ENCODE results near the gene LGALS4. TPM values are rescaled to one million over a fixed set of nuclear protein-coding genes. Genes with fewer than 3 reads are reported as not detected.
"Not testable (repeated sequence)": the region's sequence is repeated elsewhere in the genome, so short reads cannot be mapped to it uniquely, and the experiment has no call there.

LGALS4 gene
- total RNA-seq, 1 donor from 2014 or later = 4.2 TPM

DNA sequence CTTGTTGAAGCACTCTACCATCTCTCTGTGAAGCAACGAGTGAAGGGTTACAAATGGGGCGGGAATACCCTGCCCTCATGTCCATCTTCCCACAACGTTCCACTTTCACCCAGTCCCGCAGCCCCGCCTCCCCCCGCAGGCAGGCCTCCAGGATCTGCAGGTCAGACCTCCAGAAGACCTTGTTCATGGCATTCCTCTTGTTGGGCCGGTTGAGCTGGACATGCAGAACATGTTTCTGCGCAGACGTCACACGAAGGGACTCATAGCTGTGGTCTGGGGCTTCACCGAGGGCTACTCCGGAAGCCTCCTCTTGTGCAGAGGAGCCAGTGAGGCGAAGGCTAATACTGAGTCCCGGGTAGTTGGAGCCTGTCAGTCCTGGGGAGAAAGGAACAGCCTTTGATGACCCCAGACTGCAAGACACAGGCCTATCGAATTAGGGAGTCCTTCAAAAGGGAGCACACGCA, 18.4 kb upstream of the LGALS4 start:
- no peaks in the 10 kb centered on the region for H3K27me3 ChIP-seq (ENCODE audit: low read depth)
- H3K4me3 ChIP-seq = peak overlapping the region; percentile 71
- TF ChIP-seq, protein P1, sequence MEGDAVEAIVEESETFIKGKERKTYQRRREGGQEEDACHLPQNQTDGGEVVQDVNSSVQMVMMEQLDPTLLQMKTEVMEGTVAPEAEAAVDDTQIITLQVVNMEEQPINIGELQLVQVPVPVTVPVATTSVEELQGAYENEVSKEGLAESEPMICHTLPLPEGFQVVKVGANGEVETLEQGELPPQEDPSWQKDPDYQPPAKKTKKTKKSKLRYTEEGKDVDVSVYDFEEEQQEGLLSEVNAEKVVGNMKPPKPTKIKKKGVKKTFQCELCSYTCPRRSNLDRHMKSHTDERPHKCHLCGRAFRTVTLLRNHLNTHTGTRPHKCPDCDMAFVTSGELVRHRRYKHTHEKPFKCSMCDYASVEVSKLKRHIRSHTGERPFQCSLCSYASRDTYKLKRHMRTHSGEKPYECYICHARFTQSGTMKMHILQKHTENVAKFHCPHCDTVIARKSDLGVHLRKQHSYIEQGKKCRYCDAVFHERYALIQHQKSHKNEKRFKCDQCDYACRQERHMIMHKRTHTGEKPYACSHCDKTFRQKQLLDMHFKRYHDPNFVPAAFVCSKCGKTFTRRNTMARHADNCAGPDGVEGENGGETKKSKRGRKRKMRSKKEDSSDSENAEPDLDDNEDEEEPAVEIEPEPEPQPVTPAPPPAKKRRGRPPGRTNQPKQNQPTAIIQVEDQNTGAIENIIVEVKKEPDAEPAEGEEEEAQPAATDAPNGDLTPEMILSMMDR (IDR thresholded peaks at IDR 0.05) = no peak
- ATAC-seq (peak; percentile 76 to 86), DNase-seq (peak; percentile 90)
- H3K9me3 ChIP-seq = no peaks in the 10 kb centered on the region
- intact Hi-C loops (cut with DNase I) = no loop called here
- peaks cover 38% of the 10 kb centered on the region for H3K4me1 ChIP-seq
- peak overlapping the region; percentile 92 for H3K27ac ChIP-seq
- peaks cover 53% of the 10 kb centered on the region for H3K36me3 ChIP-seq

DNA sequence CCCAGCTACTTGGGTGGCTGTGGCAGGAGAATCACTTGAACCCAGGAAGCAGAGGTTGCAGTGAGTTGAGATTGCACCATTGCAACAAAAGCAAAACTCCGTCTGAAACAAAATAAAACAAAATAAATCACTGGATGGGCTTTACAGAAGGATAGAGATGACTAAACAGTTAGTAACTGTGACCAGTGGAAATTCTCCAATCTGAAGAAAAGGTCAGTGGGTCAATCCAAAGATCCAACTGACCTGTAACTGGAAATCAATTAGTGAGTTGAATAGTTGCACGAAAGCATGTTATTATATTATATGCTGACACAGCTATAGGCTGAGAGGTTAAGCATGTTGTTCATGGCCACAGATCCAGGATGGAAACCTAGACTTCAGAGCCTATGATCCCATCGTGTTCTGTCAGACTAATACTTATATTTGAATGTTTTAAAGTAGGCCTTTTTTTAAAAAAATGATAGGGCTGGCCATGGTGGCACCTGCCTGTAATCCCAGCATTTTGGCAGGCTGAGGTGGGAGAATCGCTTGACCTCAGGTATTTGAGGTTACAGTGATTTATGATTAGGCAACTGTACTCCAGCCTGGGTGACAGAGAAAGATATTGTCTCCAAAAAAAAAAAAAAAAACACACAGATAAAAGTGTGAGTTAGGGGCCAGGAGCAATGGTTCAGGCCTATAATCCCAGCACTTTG, 17.4 kb upstream of the LGALS4 start:
- Histone ChIP-seq H3K9me3 (no peaks in the 10 kb centered on the region), H3K36me3 (peaks cover 53% of the 10 kb centered on the region), H3K4me3 (peak overlapping the region; percentile 71), H3K27ac (no peak overlapping the region), H3K4me1 (peaks cover 35% of the 10 kb centered on the region), H3K27me3 (ENCODE audit: low read depth) (no peaks in the 10 kb centered on the region)
- intact Hi-C loops (cut with DNase I) = no loop called here
- DNase-seq = no peak
- no peak for ATAC-seq
- TF ChIP-seq, protein P1 (IDR thresholded peaks at IDR 0.05) = no peak

GRCh38 chr19:38829203-38829602, 16.5 kb upstream of the LGALS4 start:
- Histone ChIP-seq H3K36me3 (peaks cover 62% of the 10 kb centered on the region), H3K4me1 (peaks cover 35% of the 10 kb centered on the region)
- ATAC-seq; DNase-seq; H3K9me3 ChIP-seq; H3K27ac ChIP-seq; H3K4me3 ChIP-seq; H3K27me3 ChIP-seq (ENCODE audit: low read depth); intact Hi-C loops (cut with DNase I): not testable (repeated sequence)

DNA sequence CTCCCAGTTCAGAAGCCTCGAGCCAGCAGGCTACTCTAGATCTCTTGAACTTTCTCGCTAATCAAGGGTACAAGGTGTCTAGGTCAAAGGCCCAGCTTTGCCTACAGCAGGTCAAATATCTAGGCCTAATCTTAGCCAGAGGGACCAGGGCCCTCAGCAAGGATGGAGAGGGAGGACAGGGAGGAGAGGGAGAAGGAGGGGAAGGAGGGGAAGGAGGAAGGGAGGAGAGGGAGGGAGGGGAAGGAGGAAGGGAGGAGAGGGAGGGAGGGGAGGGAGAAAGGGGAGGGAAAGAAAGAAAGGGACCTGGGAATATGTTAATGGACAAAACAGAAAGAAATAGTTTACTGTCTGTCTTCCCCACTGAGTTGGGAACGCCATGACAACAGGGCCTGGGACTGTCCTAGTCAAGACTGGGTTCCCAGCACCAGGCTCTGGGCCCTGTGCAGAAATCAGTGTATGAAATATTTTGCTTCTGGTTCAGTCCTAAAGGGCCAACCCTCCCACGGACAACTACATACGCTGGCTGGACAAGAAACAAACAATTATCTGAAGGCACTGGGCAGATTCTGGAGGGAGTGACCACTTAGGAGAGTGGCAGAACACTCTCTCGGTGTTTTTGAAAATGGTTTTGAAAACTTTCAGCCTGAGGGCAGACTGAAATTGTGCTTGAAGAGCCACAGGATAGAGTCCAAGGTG, 14.3 kb upstream of the LGALS4 start:
- intact Hi-C loops (cut with DNase I) = no loop called here
- Histone ChIP-seq H3K36me3 (peaks cover 81% of the 10 kb centered on the region), H3K4me1 (peaks cover 24% of the 10 kb centered on the region), H3K27ac (no peak overlapping the region), H3K4me3 (no peak overlapping the region), H3K27me3 (ENCODE audit: low read depth) (no peaks in the 10 kb centered on the region), H3K9me3 (no peaks in the 10 kb centered on the region)
- TF ChIP-seq, protein P1 (IDR thresholded peaks at IDR 0.05) = no peak
- ATAC-seq (no peak), DNase-seq (no peak)

DNA sequence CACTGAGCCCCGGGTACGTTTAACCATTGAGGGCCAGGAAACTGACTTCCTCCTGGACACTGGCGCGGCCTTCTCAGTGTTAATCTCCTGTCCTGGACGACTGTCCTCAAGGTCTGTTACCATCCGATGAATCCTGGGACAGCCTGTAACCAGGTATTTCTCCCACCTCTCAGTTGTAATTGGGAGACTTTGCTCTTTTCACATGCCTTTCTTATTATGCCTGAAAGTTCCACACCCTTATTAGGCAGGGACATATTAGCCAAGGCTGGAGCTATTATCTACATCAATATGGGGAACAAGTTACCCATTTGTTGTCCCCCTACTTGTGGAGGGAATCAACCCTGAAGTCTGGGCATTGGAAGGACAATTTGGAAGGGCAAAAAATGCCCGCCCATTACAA, 13.2 kb upstream of the LGALS4 start:
- H3K27me3 ChIP-seq (ENCODE audit: low read depth); ATAC-seq; H3K27ac ChIP-seq; DNase-seq; H3K9me3 ChIP-seq; H3K4me3 ChIP-seq; intact Hi-C loops (cut with DNase I): not testable (repeated sequence)
- Histone ChIP-seq H3K36me3 (peaks cover 86% of the 10 kb centered on the region), H3K4me1 (peaks cover 23% of the 10 kb centered on the region)

DNA sequence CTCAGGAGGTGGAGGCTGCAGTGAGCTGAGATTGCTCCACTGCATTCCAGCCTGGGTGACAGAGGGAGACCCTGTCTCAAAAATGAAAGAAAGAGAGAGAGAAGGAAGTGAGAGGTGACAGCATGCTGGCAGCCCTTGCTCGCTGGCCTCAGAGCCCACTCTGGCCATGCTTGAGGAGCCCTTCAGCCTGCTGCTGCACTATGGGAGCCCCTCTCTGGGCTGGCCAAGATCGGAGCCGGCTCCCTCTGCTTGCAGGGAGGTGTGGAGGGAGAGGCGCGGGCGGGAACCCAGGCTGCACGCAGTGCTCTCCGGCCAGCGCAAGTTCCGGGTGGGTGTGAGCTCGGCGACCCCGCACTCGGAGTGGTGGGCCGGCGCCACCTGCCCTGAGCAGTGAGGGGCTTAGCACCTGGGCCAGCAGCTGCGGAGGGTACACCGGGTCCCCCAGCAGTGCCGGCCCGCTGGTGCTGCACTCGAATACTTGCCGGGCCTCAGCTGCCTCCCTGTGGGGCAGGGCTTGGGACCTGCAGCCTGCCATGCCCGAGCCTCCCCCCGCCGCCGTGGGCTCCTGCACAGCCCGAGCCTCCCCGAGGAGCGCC, 8.6 kb upstream of the LGALS4 start:
- H3K36me3 ChIP-seq = peaks cover 84% of the 10 kb centered on the region
- H3K4me3 ChIP-seq; H3K9me3 ChIP-seq; ATAC-seq; intact Hi-C loops (cut with DNase I); H3K27me3 ChIP-seq (ENCODE audit: low read depth); H3K4me1 ChIP-seq; DNase-seq; H3K27ac ChIP-seq: not testable (repeated sequence)

Measured in lower lobe of right lung (tissue), 2 donors.